Motor neuron (in vitro differentiated cells): Measurements from ENCODE around the gene LRRC75A. TPM values are rescaled to one million over a fixed set of nuclear protein-coding genes. Genes with fewer than 3 reads are reported as not detected.
"Not testable (repeated sequence)": the region's sequence is repeated elsewhere in the genome, so short reads cannot be mapped to it uniquely, and the experiment has no call there.

Experiments used
- ATAC-seq, 8 experiments: fragments of 200-7000 bp; cut with Tn5 transposase; replicated peaks in 6 of 8; 2 replicates each; pipeline ENCODE4 v1.8.0; 2021; ENCODE audit warnings: mild to moderate bottlenecking in 8 of 8, moderate library complexity in 8 of 8
- H3K27ac ChIP-seq, 2 donors: fragments of 250-450 bp; sonication (Bioruptor Pico); 2 replicates each; pipeline ENCODE4 v1.9.0; 2021; ENCODE audit warnings: antibody characterized with exemption in 2 of 2, mild to moderate bottlenecking in 2 of 2, moderate library complexity in 1 of 2
- H3K4me1 ChIP-seq, 2 donors: fragments of 250-450 bp; sonication (Bioruptor Pico); replicated peaks in 1 of 2; 2 replicates each; pipeline ENCODE4 v1.6.1; 2021; ENCODE audit warnings: antibody characterized with exemption in 2 of 2, mild to moderate bottlenecking in 2 of 2, moderate library complexity in 1 of 2
- H3K4me3 ChIP-seq, 5 donors: fragments of 250-450 bp; sonication (Bioruptor Pico); 2 replicates each; pipeline ENCODE4 v1.9.0; 2021; ENCODE audit warnings: antibody characterized with exemption in 5 of 5, mild to moderate bottlenecking in 5 of 5, moderate library complexity in 4 of 5
- WGBS, 10 experiments: fragments of 450-650 bp; shearing (Covaris generic); methylation state at CpG; one replicate each; pipeline ENCODE4 v1.0.0; 2022; 5-methylcytosine and 5-hydroxymethylcytosine counted together
- in situ Hi-C, 9 experiments: fragments of 400-800 bp; cut with MboI; loops; one replicate each; pipeline ENCODE4 v1.15.0; 2021; ENCODE audit warnings: low sequenced_read_pairs in 9 of 9, low pct_unique_long_range_greater_than_20kb in 2 of 9; ENCODE audit not compliant: unreplicated experiment in 9 of 9
- total RNA-seq, 8 experiments: library from RNA; unstranded; fragments of 300-600 nt; gene quantifications; 2 replicates each; pipeline versions ENCODE4 v1.2.3 to v1.2.4, GENCODE V29; 2022

LRRC75A gene
- total RNA-seq, 8 experiments from 2014 or later, result 3.9 to 15.8 (median 4.7) TPM

DNA sequence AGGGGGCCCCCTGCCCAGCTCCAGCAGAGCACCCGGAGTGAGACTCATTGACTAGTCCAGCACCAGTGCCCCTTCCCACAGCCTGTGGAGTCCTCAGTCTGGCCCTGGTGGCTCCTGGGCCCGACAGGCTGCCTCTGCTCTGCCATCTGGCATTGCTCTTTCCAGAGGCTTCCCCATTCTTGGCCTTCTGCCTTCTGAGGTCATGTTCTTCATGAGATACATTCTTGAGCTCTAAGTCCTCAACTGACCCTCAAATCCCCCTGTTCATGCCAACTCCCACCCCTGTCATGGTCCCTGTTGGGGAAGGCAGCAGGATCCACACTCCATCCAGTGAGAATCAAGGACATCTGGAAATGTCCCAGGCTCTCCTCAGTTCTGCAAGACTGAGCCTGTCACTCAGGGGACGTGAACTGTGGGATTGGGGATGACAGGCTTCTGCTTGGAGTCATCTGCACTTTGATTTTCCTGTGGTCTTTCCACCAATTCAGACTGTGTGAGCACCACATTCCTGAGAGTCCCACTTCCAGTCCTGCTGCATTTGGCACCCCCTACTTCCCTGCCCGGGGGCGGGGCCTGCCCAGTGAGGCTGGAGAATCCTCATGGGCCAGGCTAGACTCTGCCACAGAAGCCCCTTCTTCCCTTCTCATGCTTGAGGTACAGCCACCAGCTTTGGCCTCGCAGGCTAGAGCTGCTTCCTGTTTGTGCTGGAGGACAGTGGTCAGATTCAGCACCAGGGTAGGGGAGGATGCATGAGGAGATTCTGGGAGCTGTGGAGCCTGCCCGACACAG is 73.9 kb downstream of the LRRC75A start:
- 43 to 82% methylated on average over 2 of the region's 7 CpGs; no CpG with 5 or more reads in 8 of the 10 experiments for WGBS, 10 experiments
- no peak for ATAC-seq
- H3K4me3 ChIP-seq, result no peak overlapping the region
- in situ Hi-C loops, result loop anchor here in 1 of 9 experiments (25.0 kb wide), 1 partner anchor 106 kb away; no protein-coding TSS in a partner anchor
- H3K27ac ChIP-seq, result no peak overlapping the region
- H3K4me1 ChIP-seq, result peaks cover 7 to 18% of the 10 kb centered on the region in 2 donors

DNA sequence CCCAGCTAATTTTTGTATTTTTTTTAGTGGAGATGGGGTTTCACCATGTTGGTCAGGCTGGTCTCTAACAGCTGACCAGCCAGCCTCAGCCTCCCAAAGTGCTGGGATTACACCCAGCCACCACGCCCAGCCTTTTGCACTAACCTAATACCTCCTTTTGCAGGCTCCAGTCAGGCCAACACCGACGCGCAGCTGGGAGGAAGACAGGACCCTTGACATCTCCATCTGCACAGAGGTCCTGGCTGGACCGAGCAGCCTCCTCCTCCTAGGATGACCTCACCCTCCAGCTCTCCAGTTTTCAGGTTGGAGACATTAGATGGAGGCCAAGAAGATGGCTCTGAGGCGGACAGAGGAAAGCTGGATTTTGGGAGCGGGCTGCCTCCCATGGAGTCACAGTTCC is 74.6 kb downstream of the LRRC75A start:
- Histone ChIP-seq H3K4me3 (no peak overlapping the region), H3K4me1 (peaks cover 7 to 18% of the 10 kb centered on the region in 2 donors), H3K27ac (no peak overlapping the region)
- no peak for ATAC-seq
- in situ Hi-C loops, result loop anchor here in 1 of 9 experiments (25.0 kb wide), 1 partner anchor 105 kb away; no protein-coding TSS in a partner anchor
- WGBS, 10 experiments, result 92 to 100% (median 98%) methylated on average over 2 to 6 of the region's 7 CpGs; no CpG with 5 or more reads in 6 of the 10 experiments

DNA sequence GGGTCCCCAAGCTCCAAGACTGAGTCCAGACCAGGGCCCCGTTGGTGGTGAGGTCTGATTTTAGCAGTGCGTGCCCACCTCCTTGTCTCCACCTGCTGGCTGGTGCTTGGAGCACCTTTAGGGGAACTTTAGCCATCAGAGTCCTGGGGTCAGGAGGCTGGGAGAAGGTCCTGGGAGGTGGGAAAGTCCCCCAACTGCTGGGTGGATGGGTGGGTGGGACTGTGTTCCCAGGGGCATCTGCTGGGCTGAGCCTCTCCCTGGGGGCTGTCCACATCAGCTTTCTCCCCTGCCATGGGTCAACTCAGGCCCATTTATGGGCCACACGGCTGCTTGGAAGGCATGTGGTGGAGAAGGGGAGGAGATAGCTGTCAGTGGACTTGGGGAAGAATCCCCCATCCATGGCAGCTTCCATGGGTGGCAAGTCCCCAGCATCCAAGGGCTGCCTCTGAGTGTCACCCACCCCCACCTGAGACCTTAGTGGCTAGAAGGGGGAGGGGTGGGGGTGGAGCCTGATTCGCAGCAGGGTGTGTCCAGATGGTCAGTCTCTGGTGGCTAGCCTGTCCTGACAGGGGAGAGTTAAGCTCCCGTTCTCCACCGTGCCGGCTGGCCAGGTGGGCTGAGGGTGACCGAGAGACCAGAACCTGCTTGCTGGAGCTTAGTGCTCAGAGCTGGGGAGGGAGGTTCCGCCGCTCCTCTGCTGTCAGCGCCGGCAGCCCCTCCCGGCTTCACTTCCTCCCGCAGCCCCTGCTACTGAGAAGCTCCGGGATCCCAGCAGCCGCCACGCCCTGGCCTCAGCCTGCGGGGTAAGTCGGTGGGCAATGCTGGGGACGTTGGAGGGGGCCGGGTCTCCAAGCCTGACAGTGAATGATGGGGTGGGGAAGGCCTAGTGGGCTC is 76.7 kb downstream of the LRRC75A start, which contains the start of gene TRPV2:
TSS of gene TRPV2 (plus strand) at position 541 of the 894 bp plus-strand sequence. CDS start 2,098 bp downstream, outside the sequence.
- Histone ChIP-seq H3K4me1 (peaks cover 7 to 18% of the 10 kb centered on the region in 2 donors), H3K27ac (no peak within 1 kb of the TSS), H3K4me3 (peak within 1 kb of the TSS in 2 of 5 donors; percentile 8 to 13)
- in situ Hi-C loops, result loop anchor here in 1 of 9 experiments (25.0 kb wide), 1 partner anchor 103 kb away; no protein-coding TSS in a partner anchor
- 0 to 80% (median 26%) methylated on average over 1 to 7 of the region's 21 CpGs; no CpG with 5 or more reads in 6 of the 10 experiments for WGBS, 10 experiments
- peak in 7 of 8 experiments; percentile 7 to 66 (median 58) for ATAC-seq

DNA sequence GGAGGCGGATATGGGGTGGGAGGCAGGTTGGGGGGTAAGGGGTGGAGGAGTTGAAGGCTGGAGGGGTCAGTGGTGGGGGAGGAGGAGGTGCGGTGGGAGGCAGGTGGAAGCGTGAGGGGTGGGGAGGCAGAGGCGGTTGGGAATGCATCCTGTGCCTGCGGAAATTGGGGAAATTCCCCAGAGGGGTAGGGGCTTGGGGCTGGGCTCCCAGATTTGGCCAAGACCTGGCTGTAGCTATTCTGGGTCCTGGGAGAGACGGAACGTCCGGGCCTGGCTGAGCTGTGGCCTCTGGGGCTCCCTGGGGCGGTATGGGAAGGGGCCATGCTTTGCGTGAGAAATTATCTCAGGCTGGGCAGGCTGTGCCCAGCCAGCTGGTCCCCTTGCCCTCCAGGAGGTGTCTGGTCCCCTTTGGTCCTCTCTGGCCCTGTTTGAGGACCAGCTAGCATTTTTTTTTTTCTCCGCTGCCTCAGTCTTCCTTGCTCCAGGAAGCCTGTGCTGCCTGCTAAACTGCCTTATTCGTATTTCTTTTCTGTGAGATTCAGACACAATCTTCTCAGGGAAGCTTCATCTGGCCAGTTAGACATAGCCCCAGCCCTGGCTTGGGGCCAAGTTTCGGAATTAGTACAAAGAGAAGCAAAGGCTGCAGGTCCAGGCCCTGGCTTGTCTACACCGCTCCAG is 83.9 kb downstream of the LRRC75A start:
- peak; percentile 35 to 66 (median 54) for ATAC-seq
- Histone ChIP-seq H3K27ac (peak overlapping the region in 1 of 2 donors; percentile 45), H3K4me1 (peaks cover 0 to 8% of the 10 kb centered on the region in 2 donors), H3K4me3 (peak overlapping the region in 2 of 5 donors; percentile 9 to 10)
- in situ Hi-C loops, result loop anchor here in 1 of 9 experiments (25.0 kb wide), 1 partner anchor 96 kb away; no protein-coding TSS in a partner anchor
- WGBS, 10 experiments, result 0 to 100% (median 57%) methylated on average over 1 to 4 of the region's 14 CpGs

DNA sequence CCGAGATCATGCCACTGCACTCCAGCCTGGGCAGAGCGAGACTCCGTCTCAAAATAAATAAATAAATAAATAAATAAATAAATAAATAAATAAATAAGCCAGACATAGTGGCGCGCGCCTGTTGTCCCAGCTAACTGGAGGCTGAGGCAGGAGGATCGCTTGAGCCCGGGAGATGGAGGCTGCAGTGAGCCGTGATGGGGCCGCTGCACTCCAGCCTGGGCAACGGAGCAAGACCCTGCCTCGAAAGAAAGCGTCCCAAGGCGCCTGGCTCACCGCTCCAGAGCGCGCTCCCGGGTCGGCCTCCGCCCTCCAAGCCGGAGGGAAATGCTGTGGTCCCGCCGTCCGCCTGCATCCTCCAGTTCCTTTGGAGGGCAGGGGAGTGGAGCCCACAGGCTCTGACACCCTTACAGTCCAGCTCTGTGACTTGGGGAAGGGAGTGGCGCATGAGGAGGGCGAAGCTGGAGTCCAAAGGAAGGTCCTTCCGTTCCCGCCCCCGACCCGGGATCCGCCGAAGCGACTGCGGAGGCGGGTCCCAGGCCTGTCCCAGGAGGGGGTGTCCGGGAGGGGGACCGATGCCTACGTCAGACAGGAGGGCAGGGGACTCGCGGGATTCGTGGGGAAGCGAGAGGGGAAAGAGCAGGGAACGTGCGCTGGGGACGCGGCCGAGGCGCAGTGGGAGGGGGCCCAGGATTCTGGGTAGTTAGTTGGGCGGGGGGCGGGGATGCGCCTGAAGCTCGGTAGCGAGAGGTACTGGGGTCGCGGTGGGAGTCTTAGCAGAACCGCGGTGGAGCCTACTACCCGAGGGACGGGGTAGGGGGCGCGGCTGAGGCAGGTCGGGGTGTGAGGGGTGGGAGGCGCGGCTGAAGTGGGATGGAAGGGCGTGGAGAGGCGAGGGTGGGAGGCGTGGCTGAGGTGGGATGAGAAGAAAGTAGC is 85.0 kb downstream of the LRRC75A start:
- Histone ChIP-seq H3K4me3 (peak overlapping the region; percentile 19 to 32 (median 28)), H3K27ac (peak overlapping the region in 1 of 2 donors; percentile 4), H3K4me1 (peaks cover 0 to 8% of the 10 kb centered on the region in 2 donors)
- 6 to 72% (median 50%) methylated on average over 2 to 16 of the region's 67 CpGs; no CpG with 5 or more reads in 3 of the 10 experiments for WGBS, 10 experiments
- peak; percentile 70 to 85 (median 78) for ATAC-seq
- in situ Hi-C loops, result loop anchor here in 1 of 9 experiments (25.0 kb wide), 1 partner anchor 95 kb away; no protein-coding TSS in a partner anchor

DNA sequence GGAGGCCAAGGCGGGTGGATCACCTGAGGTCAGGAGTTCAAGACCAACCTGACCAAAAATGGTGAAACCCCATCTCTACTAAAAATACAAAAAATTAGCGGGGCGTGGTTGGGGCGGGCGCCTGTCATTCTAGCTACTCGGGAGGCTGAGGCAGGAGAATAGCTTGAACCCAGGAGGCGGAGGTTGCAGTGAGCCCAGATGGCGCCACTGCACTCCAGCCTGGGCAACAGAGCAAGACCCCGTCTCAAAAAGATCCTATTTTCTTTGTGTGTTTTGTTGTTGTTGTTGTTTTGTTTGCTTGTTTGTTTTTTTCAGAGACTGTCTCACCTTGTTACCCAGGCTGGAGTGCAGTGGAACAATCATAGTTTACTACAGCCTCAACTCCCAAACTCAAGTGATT is 88.1 kb downstream of the LRRC75A start:
- WGBS, 10 experiments, result 71 to 100% (median 90%) methylated on average over 1 to 7 of the region's 9 CpGs; no CpG with 5 or more reads in 1 of the 10 experiments
- not testable (repeated sequence) for H3K27ac ChIP-seq, H3K4me1 ChIP-seq, ATAC-seq, H3K4me3 ChIP-seq
- in situ Hi-C loops, result loop anchor here in 1 of 9 experiments (25.0 kb wide), 1 partner anchor 92 kb away; no protein-coding TSS in a partner anchor

DNA sequence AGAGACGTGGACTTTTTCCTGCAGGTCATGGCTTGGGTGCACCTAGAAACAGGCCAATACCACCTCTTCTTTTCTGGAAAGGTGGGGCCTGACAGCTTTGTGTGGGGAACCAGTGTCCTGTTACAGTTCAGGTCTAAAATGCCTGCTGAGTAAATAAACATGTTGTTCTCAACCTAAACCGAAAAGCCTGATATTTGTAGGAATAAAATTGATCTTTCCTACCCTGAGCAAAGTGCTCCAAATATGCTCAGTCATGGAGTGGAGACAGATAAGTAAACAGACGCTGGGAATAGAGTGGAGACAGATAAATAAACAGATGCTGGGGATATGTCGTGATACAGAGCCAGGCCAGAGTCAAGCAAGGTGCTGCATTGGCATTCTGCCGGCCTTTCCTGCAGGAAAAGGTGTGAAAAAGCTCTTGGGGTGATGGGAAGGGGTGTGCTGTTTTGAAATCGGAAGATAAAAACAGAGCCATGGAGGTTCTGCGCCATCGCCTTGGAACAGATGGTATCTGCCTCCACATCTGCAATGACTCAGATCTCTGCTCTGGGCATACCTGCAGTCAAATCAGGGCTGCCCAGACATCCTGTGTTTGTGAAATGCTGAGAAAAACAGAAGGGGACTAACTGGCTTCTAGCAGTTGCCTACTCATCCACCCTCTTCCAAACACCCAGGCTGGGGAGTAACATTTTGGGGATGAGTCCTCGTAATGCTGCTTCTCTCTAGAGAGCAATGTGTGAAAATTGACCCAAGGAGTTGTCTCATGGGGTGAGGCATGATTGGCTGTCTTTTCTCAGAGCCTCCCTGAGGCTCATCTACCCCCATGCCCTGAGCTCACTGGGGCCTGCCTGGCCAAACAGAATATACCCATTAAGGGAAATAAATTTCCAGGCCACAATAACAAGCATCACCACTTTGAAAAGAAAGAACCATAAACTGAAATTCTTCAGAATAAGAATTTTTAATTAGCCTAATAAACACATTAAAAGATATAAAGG is 93.4 kb downstream of the LRRC75A start:
- H3K27ac ChIP-seq, result no peak overlapping the region
- no peak overlapping the region for H3K4me3 ChIP-seq
- WGBS, 10 experiments, result 30 to 100% (median 72%) methylated on average over 1 to 7 of the region's 9 CpGs; no CpG with 5 or more reads in 2 of the 10 experiments
- ATAC-seq, result peak in 2 of 8 experiments; percentile 33 to 38
- in situ Hi-C loops, result loop anchor here in 1 of 9 experiments (25.0 kb wide), 1 partner anchor 114 kb away; no protein-coding TSS in a partner anchor
- H3K4me1 ChIP-seq, result peaks cover 0 to 10% of the 10 kb centered on the region in 2 donors

DNA sequence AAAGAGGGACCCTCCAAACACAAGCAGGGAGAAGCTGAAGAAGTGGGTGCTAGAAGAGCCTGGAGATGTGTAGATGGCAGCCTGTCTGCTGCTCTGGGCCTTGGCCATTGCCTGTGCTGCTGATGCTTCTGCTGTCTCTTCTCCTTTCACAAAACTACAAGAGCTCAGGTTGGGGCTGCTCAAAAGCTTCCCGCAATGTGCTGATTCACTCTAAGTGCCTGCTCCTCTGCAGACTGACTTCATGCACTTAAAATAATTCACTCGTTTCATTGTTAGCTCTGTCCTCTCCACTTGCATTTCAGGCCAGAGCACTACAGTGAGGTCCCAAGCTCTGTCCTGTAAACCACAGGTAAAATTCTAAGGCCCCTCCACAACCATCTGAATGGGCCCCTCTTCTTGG is 95.3 kb downstream of the LRRC75A start:
- H3K4me1 ChIP-seq, H3K27ac ChIP-seq, H3K4me3 ChIP-seq: not testable (repeated sequence)
- 80 to 100% methylated on average over 1 of the region's 2 CpGs; no CpG with 5 or more reads in 8 of the 10 experiments for WGBS, 10 experiments
- in situ Hi-C loops, result loop anchor here in 1 of 9 experiments (25.0 kb wide), 1 partner anchor 116 kb away; no protein-coding TSS in a partner anchor
- ATAC-seq, result peak in 5 of 8 experiments; percentile 67 to 93 (median 73)

DNA sequence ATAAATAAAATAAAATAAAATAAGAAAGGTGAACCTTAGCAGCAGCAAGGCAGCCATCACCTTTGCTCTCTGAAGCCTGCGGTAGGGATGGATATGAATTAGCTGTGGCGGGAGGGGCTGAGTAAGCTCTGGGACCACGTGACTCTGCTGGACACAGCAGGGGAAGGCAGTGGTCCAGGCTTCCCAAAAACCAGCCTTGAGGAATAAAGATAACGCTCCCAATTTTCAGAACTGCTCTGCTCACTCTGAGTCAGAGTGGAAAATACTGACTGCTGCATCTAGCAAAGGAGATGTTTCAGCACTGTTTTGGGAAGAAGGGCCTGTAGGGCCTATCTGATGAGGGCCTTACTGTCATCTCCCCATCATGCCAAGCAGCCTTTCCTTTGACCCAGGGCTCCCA is 96.1 kb downstream of the LRRC75A start:
- H3K4me1 ChIP-seq, H3K27ac ChIP-seq, H3K4me3 ChIP-seq: not testable (repeated sequence)
- in situ Hi-C loops, result loop anchor here in 1 of 9 experiments (25.0 kb wide), 1 partner anchor 116 kb away; no protein-coding TSS in a partner anchor
- WGBS, 10 experiments, result 0 to 80% (median 47%) methylated on average over 1 to 4 of the region's 4 CpGs; no CpG with 5 or more reads in 3 of the 10 experiments
- peak in 7 of 8 experiments; percentile 23 to 65 (median 54) for ATAC-seq

DNA sequence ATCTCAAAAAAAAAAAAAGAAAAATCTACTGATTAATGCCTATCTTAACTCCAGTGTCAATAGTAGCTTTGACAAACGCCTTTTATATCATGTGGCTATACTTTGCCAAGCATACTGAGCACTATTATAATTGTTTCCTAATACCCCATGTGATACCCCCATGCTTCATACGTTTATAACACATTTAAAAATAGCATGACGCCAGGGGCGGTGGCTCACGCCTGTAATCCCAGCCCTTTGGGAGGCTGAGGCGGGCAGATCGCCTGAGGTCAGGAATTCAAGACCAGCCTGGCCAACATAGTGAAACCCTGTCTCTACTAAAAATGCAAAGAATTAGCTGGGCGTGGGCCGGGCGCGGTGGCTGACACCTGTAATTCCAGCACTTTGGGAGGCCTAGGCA is 99.5 kb downstream of the LRRC75A start:
- not testable (repeated sequence) for H3K4me1 ChIP-seq, H3K4me3 ChIP-seq, ATAC-seq, H3K27ac ChIP-seq
- 80 to 100% (median 86%) methylated on average over 1 to 8 of the region's 11 CpGs; no CpG with 5 or more reads in 4 of the 10 experiments for WGBS, 10 experiments
- in situ Hi-C loops, result loop anchor here in 1 of 9 experiments (25.0 kb wide), 1 partner anchor 120 kb away; no protein-coding TSS in a partner anchor
